BJ (cell line): ENCODE measurements around the gene RAVER1. TPM values are rescaled to one million over a fixed set of nuclear protein-coding genes. Genes with fewer than 3 reads are reported as not detected.
"Not testable (repeated sequence)": the region's sequence is repeated elsewhere in the genome, so short reads cannot be mapped to it uniquely, and the experiment has no call there.

Source experiments
- CTCF ChIA-PET: fragments of 350-600 bp; formaldehyde crosslinking; extraction: SDS; loops from one replicate; lab custom pipeline; 2021; ENCODE audit warnings: antibody characterized with exemption, inconsistent platforms; lab: Yijun Ruan, JAX
- POLR2A ChIA-PET: fragments of 300-600 bp; sonication (Branson Sonifier 250); formaldehyde crosslinking; extraction: SDS; loops from one replicate; lab custom pipeline; 2021; ENCODE audit warnings: antibody characterized with exemption; lab: Charles Lee
- DNase-seq: peaks from one replicate; pipeline ENCODE4 v3.0.0-alpha.2; 2011; ENCODE audit warnings: low read depth
- H3K27me3 ChIP-seq: 2 replicates; pipeline ENCODE4 v1.6.0; 2011; ENCODE audit warnings: low read length; ENCODE audit not compliant: control insufficient read depth, insufficient read depth
- H3K36me3 ChIP-seq: 2 replicates; pipeline ENCODE4 v1.5.1; 2011; ENCODE audit warnings: low read length; ENCODE audit not compliant: control insufficient read depth, insufficient read depth
- H3K4me3 ChIP-seq: 2 replicates; pipeline ENCODE4 v1.5.1; 2011; ENCODE audit warnings: low read depth, mild to moderate bottlenecking, control low read depth, low read length
- polyA plus RNA-seq: library from polyadenylated mRNA; depleted of rRNA; stranded (reverse); fragments of >200 nt; gene quantifications from 2 replicates; pipeline ENCODE4 v1.2.3, GENCODE V29; 2011
- TF ChIP-seq, protein P1 (sequence below): IDR thresholded peaks from 2 replicates; pipeline ENCODE4 v1.5.1; 2011; ENCODE audit warnings: low read depth, mild to moderate bottlenecking, control low read depth, inconsistent platforms, low read length, moderate library complexity; ENCODE audit not compliant: insufficient read depth

Gene RAVER1
- polyA plus RNA-seq, 1 experiment: 5.1 TPM

- Histone ChIP-seq H3K27me3 (no peaks in the 10 kb centered on the region), H3K36me3 (no peaks in the 10 kb centered on the region), H3K4me3 (no peak overlapping the region)
- POLR2A ChIA-PET: no interaction called here
- CTCF ChIA-PET: interaction anchor here (0.6 to 2.1 kb wide), 6 partner anchors 9 to 300 kb away, joined by 3 to 8 read pairs (median 3); partner anchors contain the start of genes PDE4A and RAVER1
- TF ChIP-seq, protein P1, sequence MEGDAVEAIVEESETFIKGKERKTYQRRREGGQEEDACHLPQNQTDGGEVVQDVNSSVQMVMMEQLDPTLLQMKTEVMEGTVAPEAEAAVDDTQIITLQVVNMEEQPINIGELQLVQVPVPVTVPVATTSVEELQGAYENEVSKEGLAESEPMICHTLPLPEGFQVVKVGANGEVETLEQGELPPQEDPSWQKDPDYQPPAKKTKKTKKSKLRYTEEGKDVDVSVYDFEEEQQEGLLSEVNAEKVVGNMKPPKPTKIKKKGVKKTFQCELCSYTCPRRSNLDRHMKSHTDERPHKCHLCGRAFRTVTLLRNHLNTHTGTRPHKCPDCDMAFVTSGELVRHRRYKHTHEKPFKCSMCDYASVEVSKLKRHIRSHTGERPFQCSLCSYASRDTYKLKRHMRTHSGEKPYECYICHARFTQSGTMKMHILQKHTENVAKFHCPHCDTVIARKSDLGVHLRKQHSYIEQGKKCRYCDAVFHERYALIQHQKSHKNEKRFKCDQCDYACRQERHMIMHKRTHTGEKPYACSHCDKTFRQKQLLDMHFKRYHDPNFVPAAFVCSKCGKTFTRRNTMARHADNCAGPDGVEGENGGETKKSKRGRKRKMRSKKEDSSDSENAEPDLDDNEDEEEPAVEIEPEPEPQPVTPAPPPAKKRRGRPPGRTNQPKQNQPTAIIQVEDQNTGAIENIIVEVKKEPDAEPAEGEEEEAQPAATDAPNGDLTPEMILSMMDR: no peak
- no peak for DNase-seq
These were observed 10.2 kb upstream of the RAVER1 start for GRCh38 chr19:10343495-10343894.

DNA sequence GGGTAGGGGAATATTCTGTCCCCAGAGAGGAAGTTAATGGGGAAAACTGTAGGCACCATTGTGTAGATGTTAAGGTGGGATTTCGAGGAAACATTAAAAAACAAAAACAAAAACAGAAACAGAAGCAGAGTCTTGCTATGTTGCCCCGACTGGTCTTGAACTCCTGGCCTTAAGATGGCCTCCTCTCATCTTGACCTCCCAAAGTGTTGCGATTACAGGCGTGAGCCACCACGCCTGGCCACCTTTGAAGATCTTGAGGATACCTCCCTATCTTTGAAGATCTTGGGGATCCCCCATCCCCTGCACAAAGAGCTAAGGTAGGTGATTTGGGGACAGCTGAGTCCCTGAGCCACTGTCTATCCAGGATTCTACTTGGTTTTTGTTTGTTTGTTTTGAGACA is 6.6 kb upstream of the RAVER1 start:
- DNase-seq: no peak
- H3K36me3 ChIP-seq: no peaks in the 10 kb centered on the region
- TF ChIP-seq, protein P1: no peak
- H3K4me3 ChIP-seq: no peak overlapping the region
- no peaks in the 10 kb centered on the region for H3K27me3 ChIP-seq
- POLR2A ChIA-PET: no interaction called here
- CTCF ChIA-PET: interaction anchor here (0.8 to 2.2 kb wide), 4 partner anchors 10 to 81 kb away, joined by 3 to 7 read pairs (median 5); no protein-coding TSS in a partner anchor

DNA sequence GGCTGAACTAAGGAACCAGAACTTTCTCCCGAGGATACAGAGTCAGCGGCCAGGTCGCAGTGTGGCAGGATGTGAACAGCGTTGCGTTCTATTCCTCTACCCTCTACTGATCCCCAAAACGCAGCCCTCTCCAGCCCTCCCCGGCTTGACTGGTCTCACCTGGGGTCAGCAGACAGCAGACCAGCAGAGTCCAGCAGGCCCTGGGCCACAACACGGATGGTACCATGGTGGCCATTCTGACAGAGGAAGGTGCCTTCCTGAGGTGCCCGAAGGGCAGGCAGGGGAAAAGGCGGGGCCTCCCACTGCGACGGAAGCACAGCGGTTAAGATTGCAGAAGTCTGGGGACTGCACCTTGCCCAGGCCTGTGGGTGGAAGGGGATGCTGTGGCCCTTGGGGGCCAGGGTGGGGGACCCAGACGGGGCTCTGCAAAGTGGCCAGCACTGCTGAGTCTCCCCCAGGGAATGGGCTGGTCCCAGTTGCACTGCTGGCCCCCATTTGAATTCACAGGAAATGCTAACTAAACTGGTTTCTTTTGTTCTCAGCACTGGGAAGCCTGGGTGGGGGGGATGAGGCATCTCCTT is 6.1 kb upstream of the RAVER1 start, which contains the start of gene ICAM3:
ICAM3 (minus strand) TSS at position 245 of the 581 bp plus-strand sequence; CDS start at position 235, 10 bp downstream.
- Histone ChIP-seq H3K4me3 (no peak within 1 kb of the TSS), H3K36me3 (no peaks in the 10 kb centered on the region), H3K27me3 (no peaks in the 10 kb centered on the region)
- ChIA-PET POLR2A (no interaction called here), CTCF (interaction anchor here (1.4 kb wide), 1 partner anchor 70 kb away, joined by 6 read pairs; no protein-coding TSS in a partner anchor)
- TF ChIP-seq, protein P1: no peak
- no peak for DNase-seq

DNA sequence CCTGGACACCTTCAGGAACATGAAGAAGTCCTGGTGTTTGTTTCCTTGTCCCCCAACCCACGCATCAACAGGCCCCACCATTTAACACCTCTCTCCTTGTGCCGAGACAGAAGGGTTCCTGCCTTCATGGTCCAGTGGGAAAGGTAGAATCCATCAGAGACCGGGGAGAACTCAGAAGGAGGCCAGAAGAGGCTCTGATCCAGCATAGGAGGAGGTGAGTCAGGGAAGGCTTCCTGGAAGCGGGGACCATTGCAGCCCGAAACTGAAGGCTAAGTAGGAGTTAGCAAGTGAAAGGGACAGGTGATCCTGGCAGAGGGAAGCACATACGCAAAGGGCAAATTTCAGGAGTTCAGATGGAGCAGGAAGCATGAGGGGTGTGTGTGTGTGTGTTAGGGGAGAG is 5.6 kb upstream of the RAVER1 start:
- ChIA-PET POLR2A (no interaction called here), CTCF (no interaction called here)
- H3K4me3 ChIP-seq: no peak overlapping the region
- H3K36me3 ChIP-seq: no peaks in the 10 kb centered on the region
- TF ChIP-seq, protein P1: no peak
- DNase-seq: no peak
- H3K27me3 ChIP-seq: no peaks in the 10 kb centered on the region

DNA sequence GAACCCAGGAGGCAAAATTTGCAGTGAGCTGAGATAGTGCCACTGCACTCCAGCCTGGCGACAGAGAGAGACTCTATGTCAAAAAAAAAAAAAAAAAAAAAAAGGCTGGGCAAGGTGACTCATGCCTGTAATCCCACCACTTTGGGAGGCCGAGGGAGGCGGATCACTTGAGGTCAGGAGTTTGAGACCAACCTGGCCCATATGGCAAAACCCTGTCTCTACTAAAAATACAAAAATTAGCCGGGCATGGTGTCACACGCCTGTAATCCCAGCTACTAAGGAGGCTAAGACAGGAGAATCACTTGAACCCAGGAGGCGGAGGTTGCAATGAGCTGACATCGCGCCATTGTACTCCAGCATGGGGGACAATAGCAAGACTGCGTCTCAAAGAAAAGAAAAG is 3.4 kb upstream of the RAVER1 start:
- H3K4me3 ChIP-seq, H3K27me3 ChIP-seq, POLR2A ChIA-PET, H3K36me3 ChIP-seq, DNase-seq: not testable (repeated sequence)
- CTCF ChIA-PET: interaction anchor here (0.6 to 1.4 kb wide), 5 partner anchors 16 to 68 kb away, joined by 3 to 5 read pairs (median 3); no protein-coding TSS in a partner anchor
